ENCODE data around the gene CACNA1B.

DNA sequence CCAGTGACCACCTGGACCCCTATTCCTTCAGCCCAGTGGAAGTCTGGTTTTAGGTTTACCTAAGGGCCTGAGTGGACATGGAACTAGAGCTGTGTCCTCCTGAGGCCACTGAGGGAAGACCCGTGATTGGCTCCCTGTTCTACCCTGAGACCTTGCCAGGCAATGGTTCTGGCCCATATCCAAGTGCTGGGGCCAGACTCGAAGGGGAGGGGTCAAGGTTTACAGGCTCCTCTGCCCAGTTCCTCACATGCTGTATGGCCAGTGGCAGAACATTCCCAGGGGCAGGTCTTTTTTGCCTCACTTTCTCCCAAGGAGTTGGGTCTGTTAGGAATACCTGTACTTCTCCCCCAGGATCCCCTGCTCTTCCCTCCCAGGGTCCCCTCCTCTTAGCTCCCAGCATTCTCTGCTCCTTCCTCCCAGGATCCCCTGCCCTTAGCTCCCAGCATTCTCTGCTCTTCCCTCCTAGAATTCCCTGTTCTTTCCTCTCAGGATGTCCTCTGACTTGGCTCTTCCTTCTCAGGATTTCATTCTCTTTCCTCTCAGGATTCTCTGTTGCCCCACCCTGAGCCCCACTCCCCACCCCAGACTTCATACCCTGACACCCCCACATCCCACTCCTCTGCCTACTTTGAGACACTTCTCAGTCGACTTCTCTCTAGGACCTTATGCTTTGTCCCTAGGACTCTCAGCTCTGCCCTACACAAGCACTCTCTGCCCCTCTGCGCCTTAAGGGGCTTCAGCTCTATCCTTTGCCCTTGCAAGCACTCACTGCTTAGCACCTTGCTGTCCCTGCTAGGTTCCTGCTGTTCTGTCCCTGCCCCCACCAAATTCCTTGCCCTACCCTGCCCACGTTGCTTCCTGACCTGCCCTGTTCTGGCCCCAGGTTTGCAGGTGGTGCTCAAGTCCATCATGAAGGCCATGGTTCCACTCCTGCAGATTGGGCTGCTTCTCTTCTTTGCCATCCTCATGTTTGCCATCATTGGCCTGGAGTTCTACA, 36.5 kb downstream of the CACNA1B start:
- TF ChIP-seq, protein P1, sequence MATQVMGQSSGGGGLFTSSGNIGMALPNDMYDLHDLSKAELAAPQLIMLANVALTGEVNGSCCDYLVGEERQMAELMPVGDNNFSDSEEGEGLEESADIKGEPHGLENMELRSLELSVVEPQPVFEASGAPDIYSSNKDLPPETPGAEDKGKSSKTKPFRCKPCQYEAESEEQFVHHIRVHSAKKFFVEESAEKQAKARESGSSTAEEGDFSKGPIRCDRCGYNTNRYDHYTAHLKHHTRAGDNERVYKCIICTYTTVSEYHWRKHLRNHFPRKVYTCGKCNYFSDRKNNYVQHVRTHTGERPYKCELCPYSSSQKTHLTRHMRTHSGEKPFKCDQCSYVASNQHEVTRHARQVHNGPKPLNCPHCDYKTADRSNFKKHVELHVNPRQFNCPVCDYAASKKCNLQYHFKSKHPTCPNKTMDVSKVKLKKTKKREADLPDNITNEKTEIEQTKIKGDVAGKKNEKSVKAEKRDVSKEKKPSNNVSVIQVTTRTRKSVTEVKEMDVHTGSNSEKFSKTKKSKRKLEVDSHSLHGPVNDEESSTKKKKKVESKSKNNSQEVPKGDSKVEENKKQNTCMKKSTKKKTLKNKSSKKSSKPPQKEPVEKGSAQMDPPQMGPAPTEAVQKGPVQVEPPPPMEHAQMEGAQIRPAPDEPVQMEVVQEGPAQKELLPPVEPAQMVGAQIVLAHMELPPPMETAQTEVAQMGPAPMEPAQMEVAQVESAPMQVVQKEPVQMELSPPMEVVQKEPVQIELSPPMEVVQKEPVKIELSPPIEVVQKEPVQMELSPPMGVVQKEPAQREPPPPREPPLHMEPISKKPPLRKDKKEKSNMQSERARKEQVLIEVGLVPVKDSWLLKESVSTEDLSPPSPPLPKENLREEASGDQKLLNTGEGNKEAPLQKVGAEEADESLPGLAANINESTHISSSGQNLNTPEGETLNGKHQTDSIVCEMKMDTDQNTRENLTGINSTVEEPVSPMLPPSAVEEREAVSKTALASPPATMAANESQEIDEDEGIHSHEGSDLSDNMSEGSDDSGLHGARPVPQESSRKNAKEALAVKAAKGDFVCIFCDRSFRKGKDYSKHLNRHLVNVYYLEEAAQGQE (IDR thresholded peaks at IDR 0.05; ENCODE audit: low read depth), result no peak
- TF ChIP-seq RAD21 (IDR thresholded peaks at IDR 0.05; ENCODE audit: low read depth) (no peak), EP300 (IDR thresholded peaks at IDR 0.05; ENCODE audit: borderline replicate concordance) (no peak), TCF12 (IDR thresholded peaks at IDR 0.05; ENCODE audit: low read depth) (no peak), EGR1 (IDR thresholded peaks at IDR 0.05) (no peak), CEBPB (IDR thresholded peaks at IDR 0.05) (no peak)
- TF ChIP-seq, protein P2, sequence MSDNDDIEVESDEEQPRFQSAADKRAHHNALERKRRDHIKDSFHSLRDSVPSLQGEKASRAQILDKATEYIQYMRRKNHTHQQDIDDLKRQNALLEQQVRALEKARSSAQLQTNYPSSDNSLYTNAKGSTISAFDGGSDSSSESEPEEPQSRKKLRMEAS (IDR thresholded peaks at IDR 0.05), result no peak

All from Ishikawa (cell line).